EL (cell line): ENCODE results near the gene TECPR2.

Source experiments
- DNase-seq: peaks from one replicate; pipeline ENCODE4 v3.0.0-alpha.2; 2016

TECPR2 gene

DNA sequence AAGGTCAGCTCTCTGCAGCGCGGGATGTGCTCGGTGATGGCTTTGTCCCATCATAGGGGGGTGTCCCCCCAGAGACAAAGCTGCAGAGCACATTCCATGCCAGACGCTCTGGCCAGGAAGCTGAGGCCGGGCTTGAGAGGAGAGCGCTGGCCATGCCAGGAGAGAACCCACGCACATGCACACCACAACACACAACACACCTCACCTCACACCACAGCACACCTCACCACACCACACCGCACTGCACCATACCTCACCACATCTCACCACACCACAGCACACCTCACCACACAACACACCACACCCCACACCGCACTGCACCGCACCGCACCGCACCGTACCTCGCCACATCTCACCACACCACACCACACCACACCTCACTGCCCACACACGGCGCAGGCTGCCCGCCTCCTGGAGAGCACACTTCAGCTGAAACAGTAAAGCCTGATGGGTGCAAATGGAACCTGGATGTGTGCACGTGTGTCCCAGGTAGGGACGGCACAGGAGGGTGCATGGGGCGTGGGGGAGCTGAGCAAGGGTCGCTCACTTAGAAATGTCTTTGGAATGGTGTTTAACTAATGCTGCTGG, 136.0 kb downstream of the TECPR2 start:
- no peak for DNase-seq

DNA sequence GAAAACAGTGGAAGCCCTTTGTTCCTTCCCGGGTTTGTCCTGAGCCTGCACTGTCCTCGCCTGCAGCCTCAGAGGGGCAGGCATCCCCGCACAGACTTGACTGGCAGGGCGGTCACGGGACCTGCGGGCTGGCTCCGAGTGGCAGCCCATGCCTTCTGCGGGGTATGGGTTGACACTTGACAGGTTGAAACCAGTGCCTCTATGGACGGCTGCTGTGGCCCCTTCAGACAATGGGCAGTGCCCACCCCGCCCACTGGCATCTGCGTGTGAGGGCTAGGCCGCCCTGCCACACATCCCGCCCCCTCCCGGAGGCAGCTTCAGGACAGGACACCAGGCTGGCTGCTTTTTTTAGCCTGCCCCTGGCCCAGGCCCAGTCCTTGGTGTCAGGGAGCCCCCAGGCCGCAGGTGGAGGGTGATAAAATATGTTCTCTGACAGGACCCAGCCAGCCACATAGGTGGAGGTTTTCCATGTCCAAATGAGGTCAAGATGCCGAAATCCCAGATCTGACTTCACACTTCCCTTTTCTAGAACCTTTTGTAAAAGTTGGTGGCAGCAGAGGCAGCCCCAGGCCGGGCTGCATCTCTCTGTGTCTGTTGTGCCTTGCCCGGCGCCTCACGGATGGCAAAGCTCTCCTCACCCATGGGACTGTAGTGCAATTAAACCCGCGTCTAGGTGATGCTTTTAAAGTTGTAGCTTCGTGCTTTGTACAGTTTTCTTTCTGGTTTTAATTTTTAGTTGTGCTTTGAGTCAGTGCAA, 136.8 kb downstream of the TECPR2 start:
- no peak for DNase-seq

DNA sequence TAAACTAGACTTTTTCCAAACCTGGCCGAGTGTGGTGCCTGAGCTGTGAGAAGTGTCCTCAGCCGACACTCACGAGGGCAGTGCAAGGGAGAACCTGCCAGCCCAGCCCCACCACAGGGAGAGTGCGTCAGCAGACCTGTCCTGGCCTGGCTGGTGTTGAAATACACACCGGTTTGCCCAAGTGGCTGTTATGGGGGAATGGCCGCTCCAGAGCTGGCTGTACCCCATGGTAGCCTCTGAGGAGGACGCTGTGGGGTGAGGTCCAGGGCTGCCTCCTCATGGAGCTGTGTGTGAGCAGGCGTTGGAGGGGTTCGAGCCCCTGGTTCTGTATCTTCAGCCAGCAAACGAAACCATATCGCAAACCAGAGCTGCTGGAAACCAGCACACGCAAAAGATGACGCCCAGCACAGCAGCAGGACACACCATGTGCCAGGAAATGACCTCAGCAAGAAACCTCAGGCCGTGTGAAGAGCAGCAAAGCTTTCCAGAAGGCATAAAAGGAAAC, 137.5 kb downstream of the TECPR2 start:
- peak; percentile 73 for DNase-seq

DNA sequence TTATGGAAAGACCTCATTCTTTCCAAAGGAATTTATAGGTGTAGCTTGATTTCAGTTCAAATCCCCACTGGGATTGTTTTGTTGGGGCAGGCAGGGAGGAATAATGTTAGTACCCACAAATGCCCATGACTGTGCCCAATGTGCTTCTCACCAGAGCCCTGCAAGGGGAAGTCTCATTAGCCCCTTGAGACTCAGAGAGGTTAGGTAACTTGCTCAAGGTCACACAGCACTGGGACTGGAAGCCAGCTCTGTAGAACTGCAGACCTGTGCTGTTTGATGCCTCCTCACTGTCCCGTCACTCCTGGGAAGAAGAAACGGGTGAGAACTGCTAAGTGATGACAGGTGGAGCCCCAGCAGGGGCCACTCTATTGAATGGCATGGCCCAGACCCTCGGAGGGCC, 138.0 kb downstream of the TECPR2 start:
- DNase-seq = no peak

DNA sequence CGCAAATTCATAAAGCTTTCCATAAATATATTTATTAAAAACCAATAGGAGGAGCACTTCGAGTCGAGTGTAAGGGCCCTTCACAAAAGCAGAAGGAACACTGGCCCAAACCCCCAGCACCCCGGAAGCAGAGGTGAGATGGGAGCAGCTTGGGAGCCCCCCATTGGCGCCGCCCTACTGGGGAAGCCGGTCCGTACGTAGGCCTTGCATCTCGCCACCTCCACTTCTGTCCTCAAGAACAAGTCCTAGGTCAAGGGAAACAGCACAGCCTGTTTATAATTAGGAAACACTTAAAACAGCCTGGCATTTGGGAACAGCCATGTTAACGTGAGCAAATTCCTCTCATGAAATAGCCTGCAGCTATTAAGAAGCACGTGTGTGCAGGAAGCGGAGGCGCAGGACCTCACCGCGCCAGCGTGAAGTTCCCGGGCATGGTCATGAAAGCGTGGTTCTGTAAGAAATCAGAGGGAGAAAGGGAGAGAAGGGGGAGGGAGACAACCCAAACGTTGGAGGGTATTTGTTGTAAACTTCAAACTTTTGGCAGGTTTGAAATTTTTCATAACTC, 139.1 kb downstream of the TECPR2 start:
- no peak for DNase-seq

DNA sequence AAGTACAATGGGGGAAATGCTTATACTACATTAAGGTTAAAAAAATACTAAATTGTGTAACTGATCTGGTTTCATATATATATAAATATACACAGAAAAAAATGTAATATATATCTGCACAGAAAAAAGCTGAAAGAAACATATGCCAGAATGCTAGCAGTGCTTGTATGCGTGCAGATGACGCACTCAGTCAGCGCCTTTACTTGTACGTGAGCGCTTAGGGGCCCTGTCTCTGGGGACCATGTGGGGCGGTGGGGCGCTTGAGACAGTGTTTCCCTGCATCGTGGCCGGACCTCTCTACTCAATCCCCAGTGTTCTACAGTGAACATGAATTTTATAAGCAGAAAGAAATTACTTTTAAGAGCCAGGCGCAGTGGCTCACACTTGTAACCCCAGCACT, 139.8 kb downstream of the TECPR2 start:
- no peak for DNase-seq

DNA sequence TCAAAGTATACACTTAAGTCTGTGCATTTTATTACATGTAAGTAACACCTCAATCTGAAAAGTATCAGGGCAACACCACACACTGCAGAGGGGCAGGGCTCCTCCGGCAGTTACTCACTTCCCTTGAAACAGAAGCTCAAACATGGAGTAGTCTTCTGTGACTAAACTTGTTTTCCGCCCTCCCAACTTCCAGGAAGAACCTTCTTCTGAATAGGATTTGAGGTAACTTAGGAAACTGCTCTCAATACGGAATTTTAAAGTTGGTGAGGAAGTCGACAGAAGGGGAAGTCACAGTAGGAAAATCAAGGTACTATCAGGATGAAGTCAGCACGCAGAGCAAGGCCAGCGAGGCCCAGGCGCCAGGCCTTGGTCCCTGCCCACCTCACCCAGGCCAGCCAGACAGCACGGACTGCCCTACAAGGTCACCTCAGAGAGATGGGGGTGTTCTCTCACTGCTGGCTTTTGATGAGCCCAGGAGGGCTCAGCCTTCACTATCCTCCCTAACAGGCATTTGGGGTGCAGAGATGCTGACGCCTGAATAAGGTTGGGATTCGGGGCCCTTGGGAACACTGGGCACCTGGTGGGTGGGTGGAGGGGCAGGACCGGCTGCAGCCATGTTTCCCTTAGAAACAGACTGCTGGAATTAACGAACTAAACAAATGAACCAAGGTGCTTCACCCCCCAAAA, 141.0 kb downstream of the TECPR2 start:
- DNase-seq = no peak

DNA sequence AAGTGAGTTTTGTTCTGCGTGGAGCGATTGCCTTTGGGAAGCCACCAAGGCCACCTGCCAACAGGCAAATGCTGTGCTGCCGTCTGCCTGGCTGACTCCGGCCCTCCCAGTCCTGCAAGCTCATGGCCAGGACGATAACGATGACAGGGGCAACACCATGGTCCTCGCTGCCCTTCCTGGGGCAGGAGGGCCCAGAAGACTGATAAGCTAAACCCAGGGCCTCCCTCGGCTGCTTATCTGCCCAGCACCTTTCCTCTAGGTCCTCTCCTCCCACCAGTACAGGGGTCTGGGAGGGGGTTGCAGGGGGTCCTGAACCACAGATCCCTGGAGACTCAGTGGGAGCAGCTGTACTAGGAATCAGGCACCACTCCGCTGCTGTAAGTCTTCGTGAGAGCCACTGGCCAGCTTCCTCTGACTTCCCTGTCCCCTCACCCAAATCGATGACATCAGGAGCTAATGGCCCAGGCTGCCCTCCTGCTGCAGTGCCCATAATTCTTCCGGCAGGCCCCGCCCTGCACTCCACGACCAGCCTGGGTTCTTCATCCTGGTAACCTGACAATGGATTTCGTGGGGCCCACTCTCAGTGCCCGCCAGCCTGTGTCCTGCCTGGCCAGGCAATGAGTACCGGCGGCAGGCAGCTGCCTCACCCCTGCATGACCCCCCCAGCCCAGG, 141.7 kb downstream of the TECPR2 start:
- DNase-seq = no peak

DNA sequence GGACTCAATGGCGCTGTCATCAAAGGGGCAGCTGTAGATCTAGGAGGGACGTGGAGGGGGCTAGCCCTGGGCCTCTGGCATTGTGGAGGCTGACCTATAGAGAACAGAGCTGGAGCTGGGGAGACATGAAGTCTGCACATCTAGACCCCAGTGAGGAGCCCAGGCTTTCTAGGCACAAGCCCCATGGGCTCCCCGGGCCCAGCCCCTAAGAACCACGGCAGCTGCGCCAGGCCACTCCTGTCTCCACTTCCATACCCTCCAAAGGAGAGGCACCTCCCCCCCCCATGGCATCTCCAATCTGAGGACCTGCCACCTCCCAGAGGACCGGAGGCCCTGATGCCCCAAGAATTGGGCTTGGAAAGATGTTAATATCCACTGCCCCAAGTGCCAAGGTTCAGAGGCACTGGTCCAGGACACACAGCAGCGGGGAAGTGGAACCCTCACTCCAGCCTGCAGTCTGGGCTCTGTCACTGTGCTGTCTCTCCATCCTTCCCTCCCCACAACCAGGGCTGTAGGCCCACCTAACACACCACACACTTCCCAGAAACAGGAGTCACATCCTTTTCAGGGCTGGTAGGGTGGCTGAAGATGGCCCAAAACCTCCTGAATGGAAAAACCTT, 142.4 kb downstream of the TECPR2 start:
- DNase-seq = no peak

DNA sequence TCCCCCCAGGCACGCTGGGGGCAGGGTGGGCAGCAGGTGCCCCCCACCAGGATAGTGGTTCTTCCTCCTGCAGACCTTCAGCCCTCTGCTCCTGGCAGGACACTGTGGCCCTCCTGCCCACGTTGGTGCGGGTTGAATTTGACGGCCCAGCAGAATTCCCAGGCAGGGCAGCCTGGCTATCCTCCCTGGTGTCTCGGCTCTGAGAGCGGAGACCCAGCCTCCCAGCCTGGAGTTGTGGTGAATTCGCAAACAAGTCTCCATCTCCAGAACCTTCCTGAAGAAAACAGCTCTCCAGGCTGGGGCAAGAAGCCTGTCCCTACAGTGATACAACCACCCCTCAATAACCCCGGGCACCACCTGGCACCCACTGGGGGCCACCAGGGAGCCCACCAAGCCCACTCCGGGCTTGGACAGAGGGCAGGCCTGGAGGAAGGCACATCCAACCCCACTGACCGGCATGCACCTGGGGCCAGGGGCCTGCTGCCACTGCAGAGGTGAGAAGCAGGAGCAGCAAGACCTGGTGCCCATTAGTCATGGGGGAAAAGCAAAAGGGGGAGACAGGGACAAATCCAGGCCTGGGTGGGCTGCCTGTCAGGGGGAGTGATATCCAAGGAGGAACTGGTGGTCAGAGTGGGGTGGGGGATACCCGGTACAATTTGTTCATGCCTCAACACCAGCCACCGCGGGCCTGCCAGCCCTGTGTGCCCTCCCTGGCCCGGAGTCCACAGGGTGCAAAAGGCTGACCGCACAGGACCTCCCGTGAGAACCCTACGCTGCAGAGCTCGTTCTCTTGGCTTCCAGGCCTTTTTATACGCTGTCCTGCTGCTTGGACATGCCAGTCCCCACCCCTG, 143.3 kb downstream of the TECPR2 start:
- no peak for DNase-seq

DNA sequence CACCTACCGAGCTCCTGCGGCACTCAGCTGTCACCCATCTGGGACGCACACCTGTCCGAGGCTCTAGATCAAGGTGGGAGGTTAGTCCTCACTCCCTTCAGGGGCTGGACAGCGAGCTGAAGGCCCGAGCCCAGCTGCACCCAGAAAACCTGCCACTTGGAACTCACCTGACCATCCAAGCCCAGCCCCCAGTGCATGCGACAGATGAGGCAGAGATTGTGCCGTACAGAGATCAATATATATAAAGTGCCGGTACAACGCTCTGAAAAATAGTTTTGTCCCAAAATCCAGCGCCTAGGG, 143.8 kb downstream of the TECPR2 start:
- DNase-seq = no peak

DNA sequence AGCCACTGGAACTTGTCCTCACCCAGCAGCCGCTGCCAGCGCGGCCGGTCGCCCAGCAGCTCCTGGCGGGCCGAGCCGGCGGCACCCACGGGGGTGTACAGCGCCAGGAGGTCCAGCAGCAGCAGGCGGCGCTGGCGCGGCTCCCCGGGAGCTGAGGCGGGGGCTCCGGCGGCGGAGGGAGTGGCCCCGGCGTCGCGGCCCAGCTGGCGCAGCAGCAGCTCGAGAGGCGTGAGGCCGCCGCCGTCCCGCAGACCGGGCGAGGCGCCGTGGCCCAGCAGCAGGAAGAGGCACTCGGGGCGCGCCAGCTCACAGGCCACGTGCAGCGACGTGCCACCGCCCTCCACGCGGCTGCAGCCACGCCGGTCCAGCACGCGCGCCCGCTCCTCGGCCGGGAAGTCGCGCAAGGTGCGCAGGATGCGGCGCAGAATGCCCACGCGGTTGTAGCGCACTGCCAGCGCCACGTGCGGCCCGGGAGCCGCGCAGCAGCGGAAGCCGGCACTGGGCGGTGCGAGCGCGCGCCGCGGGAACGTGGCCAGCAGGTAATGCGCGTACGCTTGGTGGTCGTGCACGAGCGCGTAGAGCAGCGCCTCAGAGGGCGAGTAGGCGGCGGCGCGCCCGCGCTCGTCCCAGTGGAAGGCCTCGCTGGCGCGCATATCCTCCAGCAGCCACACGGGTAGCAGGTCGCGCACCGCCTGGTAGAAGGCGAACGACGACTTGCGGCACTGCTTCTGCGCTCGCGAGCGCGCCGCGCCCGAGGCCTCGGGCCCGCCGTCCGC, 144.5 kb downstream of the TECPR2 start:
- no peak for DNase-seq

DNA sequence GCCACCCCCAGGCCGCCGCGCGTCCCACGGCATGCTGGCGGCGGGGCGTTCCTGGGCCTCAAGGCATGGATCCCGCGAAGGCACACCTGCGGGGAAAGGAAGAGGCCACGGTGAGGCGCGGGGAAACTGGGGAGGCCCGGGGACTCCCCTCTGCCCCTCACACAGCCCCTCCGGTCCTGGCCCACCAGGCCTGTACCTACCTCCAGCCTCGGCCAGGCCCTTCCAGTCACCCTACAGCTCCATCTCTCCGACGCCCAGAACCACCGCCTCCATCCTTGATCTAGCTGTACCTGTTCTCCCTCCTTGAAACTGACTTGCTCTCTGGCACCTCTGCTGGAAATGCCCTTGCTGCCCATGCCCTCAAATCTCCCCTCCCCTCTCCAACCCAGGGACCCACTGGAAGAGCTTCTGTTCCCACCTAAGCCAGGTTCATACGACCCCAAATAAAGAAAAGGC, 145.1 kb downstream of the TECPR2 start:
- DNase-seq = no peak

DNA sequence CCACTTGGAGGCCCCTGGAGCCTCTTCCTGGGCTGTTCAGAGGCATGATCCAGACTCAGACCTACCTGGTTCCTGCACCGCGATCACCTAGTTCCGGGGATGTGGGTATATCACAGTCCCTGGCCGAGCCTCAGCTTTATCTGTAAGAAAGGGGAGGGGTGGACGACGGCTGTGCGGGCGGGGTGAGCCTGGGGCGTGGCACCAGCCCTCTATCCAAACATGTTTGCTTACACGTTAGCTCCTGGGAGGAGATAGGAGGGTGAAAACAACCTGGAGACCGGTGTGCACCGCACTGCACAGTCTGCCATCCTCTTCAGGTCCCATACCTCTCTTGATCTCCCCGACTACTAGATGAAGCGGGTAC, 145.7 kb downstream of the TECPR2 start:
- no peak for DNase-seq

DNA sequence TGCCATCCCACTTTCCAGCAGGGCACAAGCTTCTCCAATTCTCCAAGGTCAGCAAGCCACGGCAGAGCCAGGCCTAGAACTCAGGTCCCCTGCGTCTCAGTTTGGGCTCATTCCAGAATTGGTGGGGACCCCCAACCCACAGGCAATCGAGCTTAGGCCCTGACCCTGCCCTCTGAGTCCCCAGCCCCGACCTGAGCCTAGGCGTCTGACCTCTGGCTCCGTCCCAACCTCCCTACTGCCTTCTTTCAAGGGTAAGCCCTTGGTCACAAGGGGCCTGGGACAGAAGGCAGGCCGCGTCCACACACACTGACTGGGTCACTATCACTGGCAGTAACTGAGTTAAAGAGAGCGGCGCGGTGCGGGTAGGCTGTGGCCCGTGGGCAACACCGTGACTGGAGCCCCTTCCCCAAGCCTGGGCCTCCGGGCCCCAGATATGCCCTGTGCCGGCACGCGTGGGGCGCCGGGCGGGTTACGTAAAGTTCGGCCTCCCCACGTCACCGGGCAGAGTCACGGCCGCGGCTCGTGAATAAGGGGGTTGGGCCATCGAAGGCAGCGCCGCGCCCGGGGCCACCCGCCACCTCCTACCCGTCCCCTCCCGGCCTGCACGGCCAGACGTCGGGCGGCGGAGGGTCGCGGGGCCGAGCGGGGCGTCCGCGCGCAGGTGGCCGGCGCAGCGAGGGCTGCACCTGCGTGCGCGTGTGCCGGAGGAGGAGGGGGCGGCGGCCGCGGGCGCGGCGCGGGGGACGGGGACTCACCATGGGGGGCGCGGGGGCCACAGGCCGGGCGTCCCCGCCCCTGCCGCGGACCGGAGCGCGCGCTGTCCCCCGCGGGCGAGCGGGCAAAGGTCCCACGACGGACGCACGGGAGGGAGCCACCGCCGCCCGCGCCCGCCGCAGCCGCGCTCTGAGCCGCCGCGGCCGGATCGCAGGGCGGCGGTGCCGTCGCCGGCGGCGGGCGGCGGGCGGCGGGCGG, 146.3 kb downstream of the TECPR2 start:
- peak; percentile 49 for DNase-seq

DNA sequence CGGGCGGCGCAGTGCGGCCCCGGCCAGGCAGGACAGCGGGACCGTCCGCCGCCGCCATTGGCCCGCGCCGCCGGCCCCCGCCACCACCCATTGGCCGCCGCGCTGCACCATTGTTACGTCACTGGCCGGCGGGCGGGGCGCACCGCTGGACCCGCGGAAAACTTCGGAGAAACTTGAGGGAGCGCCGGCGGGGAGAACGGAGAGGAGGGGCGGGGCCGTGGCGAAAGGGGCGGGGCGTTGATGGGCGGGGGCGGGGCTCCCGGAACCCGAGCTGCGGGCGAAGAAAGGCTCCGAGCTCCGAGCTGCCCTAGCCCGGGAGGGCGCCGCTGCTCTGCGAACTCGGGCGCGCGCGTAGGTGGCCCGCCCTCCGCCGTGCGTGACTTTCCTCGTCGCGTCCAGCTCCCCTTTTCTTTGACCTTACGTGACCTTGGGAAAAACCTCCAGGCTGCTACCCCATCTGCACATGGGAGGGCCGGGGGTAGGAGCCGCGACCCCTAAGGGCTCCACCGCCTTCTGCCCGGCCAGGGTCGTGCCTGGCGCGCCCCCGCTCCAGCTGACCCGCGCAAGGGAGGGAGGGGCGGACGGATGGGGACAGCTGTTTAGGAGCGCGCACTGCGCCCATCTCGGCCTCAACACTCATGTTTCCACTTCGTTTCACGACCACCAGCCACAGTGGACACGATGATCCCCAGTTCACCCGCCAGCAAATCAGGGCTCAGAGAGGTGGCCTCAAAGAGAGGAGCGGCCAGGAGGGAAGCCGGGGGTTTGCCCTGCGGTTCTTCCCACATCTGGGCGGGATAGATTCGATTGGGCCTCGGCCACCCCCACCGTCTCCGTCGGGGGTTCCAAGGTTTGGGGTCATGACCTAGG, 147.2 kb downstream of the TECPR2 start, which contains the start of gene ANKRD9:
TSS of gene ANKRD9 (minus strand) at position 31 of the 870 bp plus-strand sequence. CDS start 1,887 bp downstream, outside the sequence.
- DNase-seq = peak; percentile 94

DNA sequence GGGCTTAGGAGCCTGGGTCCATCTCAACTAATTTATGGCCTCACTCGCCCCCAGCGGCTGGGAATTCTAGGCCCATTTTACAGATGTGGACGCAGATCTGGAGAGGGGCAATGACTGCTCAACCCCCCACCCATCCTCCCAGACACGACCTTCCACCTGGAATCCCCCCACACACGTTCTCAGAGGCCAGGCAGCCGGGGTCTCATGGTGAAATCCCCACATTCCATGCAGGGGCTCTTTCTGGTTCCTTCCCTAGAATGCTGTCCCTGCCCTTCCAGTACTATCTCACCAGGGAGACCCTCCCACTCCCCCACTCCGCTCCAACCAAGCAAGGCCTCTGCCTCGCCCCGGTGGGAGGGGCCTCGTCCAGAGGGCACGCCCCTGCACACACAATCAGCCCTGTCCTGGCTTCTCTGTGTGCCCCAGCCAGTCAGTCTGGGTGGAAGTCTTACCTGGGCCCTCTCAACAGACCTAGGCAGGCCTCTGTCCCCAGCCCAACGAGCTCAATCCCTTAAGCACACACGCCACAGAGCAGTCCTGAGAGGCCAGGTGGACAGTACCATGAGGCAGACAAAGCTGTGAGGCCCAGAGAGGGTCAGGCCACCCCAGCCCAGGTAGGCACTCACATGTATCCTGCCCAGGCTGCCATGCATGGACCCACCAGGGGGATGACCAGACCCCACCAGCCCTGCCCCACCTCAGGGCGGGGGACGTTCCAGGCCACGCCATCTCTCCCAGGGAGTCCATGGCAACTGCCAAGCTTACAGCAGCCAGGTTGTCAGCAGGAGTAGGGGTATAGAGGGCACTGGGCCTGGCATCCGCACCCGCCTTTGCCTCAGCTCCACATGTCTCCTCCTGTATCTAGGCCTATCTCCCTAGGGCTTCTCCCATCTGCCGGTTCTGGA, 148.1 kb downstream of the TECPR2 start:
- DNase-seq = no peak
